HG02642 (cell line): ENCODE results near the gene LAPTM5.
"Not testable (repeated sequence)": the region's sequence is repeated elsewhere in the genome, so short reads cannot be mapped to it uniquely, and the experiment has no call there.

ENCODE experiments used
- ATAC-seq: cut with Tn5 transposase; IDR thresholded peaks from one replicate; pipeline ENCODE4 v1.9.1; 2021; ENCODE audit warnings: mild to moderate bottlenecking; ENCODE audit not compliant: unreplicated experiment, poor library complexity

LAPTM5 gene

GRCh38 chr1:30704271-30704670, 53.3 kb downstream of the LAPTM5 start:
- ATAC-seq = no peak

GRCh38 chr1:30702823-30703222, 54.8 kb downstream of the LAPTM5 start:
- ATAC-seq = no peak

- ATAC-seq = no peak
Measured at GRCh38 chr1:30701258-30701633, 56.3 kb downstream of the LAPTM5 start.

- no peak for ATAC-seq
Measured at GRCh38 chr1:30700528-30701257, 56.9 kb downstream of the LAPTM5 start.

- no peak for ATAC-seq
Measured at GRCh38 chr1:30699762-30700161, 57.8 kb downstream of the LAPTM5 start.

GRCh38 chr1:30698401-30698981, 59.1 kb downstream of the LAPTM5 start:
- no peak for ATAC-seq

GRCh38 chr1:30697571-30698376, 59.8 kb downstream of the LAPTM5 start:
- peak; percentile 52 for ATAC-seq

GRCh38 chr1:30696831-30697230, 60.7 kb downstream of the LAPTM5 start:
- ATAC-seq = no peak

- no peak for ATAC-seq
Measured at GRCh38 chr1:30695439-30695841, 62.1 kb downstream of the LAPTM5 start.

GRCh38 chr1:30694280-30695175, 63.0 kb downstream of the LAPTM5 start:
- no peak for ATAC-seq

GRCh38 chr1:30693822-30694221, 63.8 kb downstream of the LAPTM5 start:
- no peak for ATAC-seq

- ATAC-seq = no peak
Measured at GRCh38 chr1:30693366-30693765, 64.2 kb downstream of the LAPTM5 start.

GRCh38 chr1:30692948-30693301, 64.6 kb downstream of the LAPTM5 start:
- no peak for ATAC-seq

- no peak for ATAC-seq
Measured at GRCh38 chr1:30692201-30692947, 65.2 kb downstream of the LAPTM5 start.

- ATAC-seq = no peak
Measured at GRCh38 chr1:30691480-30691879, 66.1 kb downstream of the LAPTM5 start.

GRCh38 chr1:30689901-30690645, 67.5 kb downstream of the LAPTM5 start:
- ATAC-seq = no peak

- no peak for ATAC-seq
Measured at GRCh38 chr1:30688920-30689794, 68.4 kb downstream of the LAPTM5 start.

GRCh38 chr1:30688516-30688915, 69.1 kb downstream of the LAPTM5 start:
- not testable (repeated sequence) for ATAC-seq
